A549 (cell line): ENCODE data around the gene LSM3. TPM values are rescaled to one million over a fixed set of nuclear protein-coding genes. Genes with fewer than 3 reads are reported as not detected.
"Not testable (repeated sequence)": the region's sequence is repeated elsewhere in the genome, so short reads cannot be mapped to it uniquely, and the experiment has no call there.

Source experiments
- ATAC-seq, 2 experiments: fragments of 200-7000 bp in 1 of 2; fragments of >200 bp in 1 of 2; cut with Nextera tagmentation in 1 of 2; cut with Tn5 transposase in 1 of 2; 3 replicates each; pipeline versions ENCODE4 v1.8.0 to v1.9.1; 2018 to 2020; ENCODE audit warnings: mild to moderate bottlenecking in 1 of 2, moderate library complexity in 1 of 2
- CTCF ChIA-PET: fragments of 300-600 bp; sonication (Branson Sonifier 250); formaldehyde crosslinking; extraction: SDS; loops from one replicate; lab custom pipeline; 2021; ENCODE audit warnings: antibody characterized with exemption, inconsistent platforms; lab: Yijun Ruan, JAX
- POLR2A ChIA-PET: fragments of 350-600 bp; formaldehyde crosslinking; extraction: SDS; loops from one replicate; lab custom pipeline; 2021; ENCODE audit warnings: antibody characterized with exemption, inconsistent platforms; lab: Yijun Ruan, JAX
- DNase-seq, 2 experiments: peaks; one replicate each; pipeline versions ENCODE4 v3.0.0 to v3.0.0-alpha.2; 2011 to 2016; ENCODE audit warnings: low read depth in 1 of 2, low spot score in 1 of 2
- FAIRE-seq: peaks from 2 replicates; lab custom pipeline; 2011; peaks lifted over from hg19 to GRCh38; lab: Jason Lieb, UNC
- H3K27ac ChIP-seq, 2 experiments: fragments of >200 bp; sonication (Bioruptor Twin); formaldehyde crosslinking; 3 replicates each; pipeline ENCODE4 v1.5.1; 2016 to 2017
- H3K4me1 ChIP-seq: fragments of >200 bp; sonication (Bioruptor Twin); formaldehyde crosslinking; 3 replicates; pipeline ENCODE4 v1.6.1; 2016
- H3K4me2 ChIP-seq: fragments of >200 bp; sonication (Bioruptor Twin); formaldehyde crosslinking; 3 replicates; pipeline ENCODE4 v1.6.1; 2016
- H3K4me3 ChIP-seq: fragments of >200 bp; sonication (Bioruptor Twin); formaldehyde crosslinking; 3 replicates; pipeline ENCODE4 v1.5.1; 2016
- H3K9me3 ChIP-seq: fragments of >200 bp; sonication (Bioruptor Twin); formaldehyde crosslinking; 3 replicates; pipeline ENCODE4 v1.6.1; 2016
- BHLHE40 ChIP-seq: IDR thresholded peaks from 2 replicates; pipeline ENCODE4 v1.6.1; 2012; ENCODE audit warnings: low read depth, low read length, inconsistent platforms
- CBX8 ChIP-seq: fragments of 200-600 bp; sonication (generic); IDR thresholded peaks from 2 replicates; pipeline ENCODE4 v1.6.1; 2016
- CHD2 ChIP-seq: fragments of 150-350 bp; IDR thresholded peaks from 2 replicates; pipeline ENCODE4 v1.6.1; 2014; ENCODE audit warnings: low read length; ENCODE audit not compliant: partially characterized antibody
- EHMT2 ChIP-seq: fragments of 200-600 bp; sonication (generic); IDR thresholded peaks from 2 replicates; pipeline ENCODE4 v1.6.1; 2016; ENCODE audit warnings: antibody characterized with exemption, low read depth, mild to moderate bottlenecking, moderate library complexity
- ESRRA ChIP-seq: fragments of 150-350 bp; IDR thresholded peaks from 2 replicates; pipeline ENCODE4 v1.6.1; 2014; ENCODE audit warnings: mild to moderate bottlenecking, low read length, borderline replicate concordance
- FOSL2 ChIP-seq, 2 experiments: fragments of 450-650 bp in 1 of 2; fragments of >200 bp in 1 of 2; sonication (Bioruptor Twin) in 1 of 2; formaldehyde crosslinking; IDR thresholded peaks; 2 replicates each; pipeline versions ENCODE4 v1.5.0 to v1.6.1; 2016 to 2020; ENCODE audit warnings: mild to moderate bottlenecking in 1 of 2, moderate library complexity in 1 of 2
- FOXS1 ChIP-seq: fragments of 250-450 bp; sonication (Bioruptor Pico); IDR thresholded peaks from 2 replicates; pipeline ENCODE4 v1.5.0; 2020; ENCODE audit warnings: mild to moderate bottlenecking, moderate library complexity
- GATA3 ChIP-seq: IDR thresholded peaks from 2 replicates; pipeline ENCODE4 v1.6.1; 2012; ENCODE audit warnings: borderline replicate concordance
- HMGXB4 ChIP-seq: fragments of 250-450 bp; sonication (Bioruptor Pico); IDR thresholded peaks from 2 replicates; pipeline ENCODE4 v1.5.0; 2021; ENCODE audit warnings: mild to moderate bottlenecking, moderate library complexity, borderline replicate concordance
- KDM5A ChIP-seq: fragments of 200-600 bp; sonication (generic); IDR thresholded peaks from 2 replicates; pipeline ENCODE4 v1.6.1; 2016; ENCODE audit warnings: antibody characterized with exemption, mild to moderate bottlenecking
- NFE2L2 ChIP-seq: fragments of 150-350 bp; conservative IDR thresholded peaks from 2 replicates; pipeline ENCODE4 v1.6.1; 2014; ENCODE audit warnings: low read length
- PHF8 ChIP-seq: fragments of 200-600 bp; sonication (generic); IDR thresholded peaks from 2 replicates; pipeline ENCODE4 v1.6.1; 2016; ENCODE audit warnings: low read depth, mild to moderate bottlenecking, antibody characterized with exemption, moderate library complexity, borderline replicate concordance
- POLR2A ChIP-seq: IDR thresholded peaks from 2 replicates; pipeline ENCODE4 v1.6.1; 2012; ENCODE audit warnings: mild to moderate bottlenecking, low read length
- REST ChIP-seq: fragments of 200-600 bp; sonication (generic); IDR thresholded peaks from 2 replicates; pipeline ENCODE4 v1.6.1; 2016; ENCODE audit warnings: antibody characterized with exemption, mild to moderate bottlenecking, moderate library complexity
- RFX5 ChIP-seq: fragments of 450-650 bp; IDR thresholded peaks from 2 replicates; pipeline ENCODE4 v1.7.1; 2014; ENCODE audit warnings: antibody characterized with exemption, mild to moderate bottlenecking, moderate library complexity
- SREBF2 ChIP-seq: fragments of 450-650 bp; IDR thresholded peaks from 2 replicates; pipeline ENCODE4 v1.6.1; 2014; ENCODE audit warnings: mild to moderate bottlenecking, moderate library complexity
- TP53 ChIP-seq: fragments of 250-450 bp; sonication (Bioruptor Pico); IDR thresholded peaks from 2 replicates; pipeline ENCODE4 v1.5.0; 2021; ENCODE audit warnings: mild to moderate bottlenecking, moderate library complexity
- ZC3H11A ChIP-seq: fragments of 450-650 bp; IDR thresholded peaks from 2 replicates; pipeline ENCODE4 v1.6.1; 2014; ENCODE audit warnings: antibody characterized with exemption, mild to moderate bottlenecking
- WGBS: methylation state at CpG from one replicate; pipeline ENCODE4 v1.1.6; 2017; ENCODE audit errors: missing lambda C conversion rate; 5-methylcytosine and 5-hydroxymethylcytosine counted together
- polyA plus RNA-seq, 4 experiments: library from polyadenylated mRNA; depleted of rRNA in 3 of 4; stranded (reverse); fragments of >200 nt; fragmentation: RNase III in 1 of 4; extraction: RNeasy Plus Mini Kit Qiagen cat#74134 plus additional on column Dnase treatment in 1 of 4; gene quantifications; 2 replicates in 3 of 4; 3 replicates in 1 of 4; pipeline ENCODE4 v1.2.3, GENCODE V29; 2011 to 2017

The LSM3 gene
- polyA plus RNA-seq, 2 of the 4 experiments (the other 2 are of a cell fraction), result 23.9 to 32.0 TPM

- no peak overlapping the region for H3K4me2 ChIP-seq
- no peak overlapping the region for H3K27ac ChIP-seq
- no peak for DNase-seq
- ATAC-seq, result no peak
- no peak overlapping the region for H3K4me3 ChIP-seq
- TF ChIP-seq FOXS1 (CRISPR knock-in tag) (no peak), PHF8 (no peak), KDM5A (no peak)
- no peak for FAIRE-seq
- H3K9me3 ChIP-seq, result peaks cover 27% of the 10 kb centered on the region
- H3K4me1 ChIP-seq, result no peaks in the 10 kb centered on the region
- POLR2A ChIA-PET, result no interaction called here
- WGBS, result 0% methylated on average over 1 of the region's 1 CpG
- CTCF ChIA-PET, result interaction anchor here (1.3 to 1.6 kb wide), 3 partner anchors 9 to 20 kb away, joined by 4 to 8 read pairs (median 5); no protein-coding TSS in a partner anchor
Observed at GRCh38 chr3:14223595-14223994, 45.0 kb downstream of the LSM3 start.

GRCh38 chr3:14224895-14225294 is 46.3 kb downstream of the LSM3 start:
- TF ChIP-seq TP53 (no peak), ESRRA (no peak), RFX5 (no peak), NFE2L2 (no peak), REST (no peak), POLR2A (no peak), EHMT2 (no peak), CHD2 (no peak), PHF8 (no peak), ZC3H11A (no peak), GATA3 (no peak), HMGXB4 (CRISPR knock-in tag) (no peak), BHLHE40 (no peak), FOSL2 (IDR thresholded peaks at IDR 0.05) (no peak), FOSL2 (CRISPR knock-in tag; IDR thresholded peaks at IDR 0.05) (no peak), SREBF2 (no peak), CBX8 (no peak)
- peaks cover 5% of the 10 kb centered on the region; the same call in 2 of the 3 replicates for H3K4me1 ChIP-seq
- H3K27ac ChIP-seq, result no peak overlapping the region
- WGBS, result 11% methylated on average over 6 of the region's 6 CpGs
- no peak overlapping the region for H3K4me3 ChIP-seq
- ChIA-PET POLR2A (no interaction called here), CTCF (interaction anchor here (1.3 kb wide), 1 partner anchor 22 kb away, joined by 5 read pairs; no protein-coding TSS in a partner anchor)
- FAIRE-seq (no peak), DNase-seq (no peak), ATAC-seq (no peak; a peak in 1 of 6 replicates)
- peaks cover 27% of the 10 kb centered on the region for H3K9me3 ChIP-seq
- H3K4me2 ChIP-seq, result no peak overlapping the region

- Histone ChIP-seq H3K4me2 (no peak overlapping the region), H3K9me3 (peaks cover 23% of the 10 kb centered on the region), H3K4me1 (peaks cover 5% of the 10 kb centered on the region; the same call in 2 of the 3 replicates), H3K27ac (no peak overlapping the region), H3K4me3 (no peak overlapping the region)
- TF ChIP-seq FOXS1 (CRISPR knock-in tag), result no peak
- DNase-seq (no peak), FAIRE-seq (no peak), ATAC-seq (no peak)
- ChIA-PET CTCF (no interaction called here), POLR2A (no interaction called here)
- WGBS, result 74% methylated on average over 9 of the region's 9 CpGs
Observed at GRCh38 chr3:14225421-14225820, 46.8 kb downstream of the LSM3 start.

GRCh38 chr3:14226351-14226750 is 47.7 kb downstream of the LSM3 start:
- CTCF ChIA-PET, H3K4me1 ChIP-seq, H3K27ac ChIP-seq, POLR2A ChIA-PET, DNase-seq, H3K4me2 ChIP-seq, FAIRE-seq, ATAC-seq, H3K4me3 ChIP-seq: not testable (repeated sequence)
- H3K9me3 ChIP-seq, result peaks cover 17% of the 10 kb centered on the region
- 39% methylated on average over 3 of the region's 3 CpGs for WGBS
